GM12891 (cell line): ENCODE results near the gene ALDH1A1.

ENCODE experiments used
- POLR2A ChIP-seq: IDR thresholded peaks from 2 replicates; pipeline ENCODE4 v1.6.1; 2011; ENCODE audit warnings: low read depth, low read length, control low read depth
- POLR2AphosphoS5 ChIP-seq: IDR thresholded peaks from 2 replicates; pipeline ENCODE4 v1.6.1; 2011; ENCODE audit warnings: low read depth, low read length, control low read depth
- POU2F2 ChIP-seq: IDR thresholded peaks from 2 replicates; pipeline ENCODE4 v1.6.1; 2011; ENCODE audit warnings: low read depth, mild to moderate bottlenecking, control low read depth, low read length, moderate library complexity
- SPI1 ChIP-seq: IDR thresholded peaks from 2 replicates; pipeline ENCODE4 v1.6.1; 2011; ENCODE audit warnings: low read depth, low read length, control low read depth
- TAF1 ChIP-seq: IDR thresholded peaks from 2 replicates; pipeline ENCODE4 v1.6.1; 2011; ENCODE audit warnings: low read depth, low read length, control low read depth

- TF ChIP-seq POLR2A: no peak
- no peak for TF ChIP-seq SPI1
- TF ChIP-seq TAF1: no peak
- no peak for TF ChIP-seq POLR2AphosphoS5
- no peak for TF ChIP-seq POU2F2
Observed at GRCh38 chr9:72929542-72929941, 23.3 kb downstream of the ALDH1A1 start.
